Neuronal stem cell (in vitro differentiated cells): ENCODE measurements around the gene AFAP1.

ENCODE experiments used
- DNase-seq: peaks from one replicate; pipeline ENCODE4 v3.0.0-alpha.2; 2013; ENCODE audit warnings: low spot score
- H2AFZ ChIP-seq: one replicate; pipeline ENCODE4 v1.6.1; 2013; ENCODE audit warnings: mild to moderate bottlenecking, low read length, inconsistent platforms
- H2AK5ac ChIP-seq: 2 replicates; pipeline ENCODE4 v1.6.1; 2013; ENCODE audit warnings: low read depth, mild to moderate bottlenecking, inconsistent platforms, low read length, moderate library complexity, mixed read lengths
- H2BK120ac ChIP-seq: 2 replicates; pipeline ENCODE4 v1.6.1; 2013; ENCODE audit warnings: low read depth, mild to moderate bottlenecking, inconsistent platforms, low read length, moderate library complexity, mixed read lengths
- H2BK12ac ChIP-seq: one replicate; pipeline ENCODE4 v1.6.1; 2013; ENCODE audit warnings: low read length, inconsistent platforms
- H2BK15ac ChIP-seq: 2 replicates; pipeline ENCODE4 v1.6.1; 2013; ENCODE audit warnings: mild to moderate bottlenecking, low read length, inconsistent platforms, mixed read lengths
- H2BK5ac ChIP-seq: one replicate; pipeline ENCODE4 v1.6.1; 2013; ENCODE audit warnings: inconsistent platforms, mild to moderate bottlenecking, low read length, moderate library complexity
- H3K14ac ChIP-seq: one replicate; pipeline ENCODE4 v1.6.1; 2013; ENCODE audit warnings: low read length, inconsistent platforms
- H3K18ac ChIP-seq: 2 replicates; pipeline ENCODE4 v1.6.1; 2013; ENCODE audit warnings: low read length, inconsistent platforms
- H3K23ac ChIP-seq: 2 replicates; pipeline ENCODE4 v1.6.1; 2013; ENCODE audit warnings: low read depth, mild to moderate bottlenecking, mixed read lengths, low read length, inconsistent platforms; ENCODE audit not compliant: poor library complexity
- H3K27ac ChIP-seq: replicated peaks from 3 replicates; pipeline ENCODE4 v1.5.1; 2013; ENCODE audit warnings: low read length, inconsistent platforms
- H3K27me3 ChIP-seq, 3 experiments: 2 replicates each; pipeline ENCODE4 v1.6.1; 2013; ENCODE audit warnings: low read length in 3 of 3, mild to moderate bottlenecking in 2 of 3, inconsistent platforms in 1 of 3, low read depth in 1 of 3, mixed read lengths in 1 of 3, moderate library complexity in 1 of 3; ENCODE audit not compliant: control insufficient read depth in 3 of 3, insufficient read depth in 3 of 3
- H3K36me3 ChIP-seq, 2 donors: replicated peaks in 1 of 2; 2 replicates each; pipeline ENCODE4 v1.6.1; 2013; ENCODE audit warnings: low read length in 2 of 2; ENCODE audit not compliant: control insufficient read depth in 2 of 2, insufficient read depth in 2 of 2
- H3K4ac ChIP-seq: 2 replicates; pipeline ENCODE4 v1.6.1; 2013; ENCODE audit warnings: inconsistent platforms, mild to moderate bottlenecking, low read length, moderate library complexity
- H3K4me1 ChIP-seq, 2 donors: 1 replicate in 1 of 2; 2 replicates in 1 of 2; pipeline ENCODE4 v1.6.1; 2013; ENCODE audit warnings: low read length in 2 of 2, low read depth in 1 of 2; ENCODE audit not compliant: control insufficient read depth in 2 of 2, insufficient read depth in 1 of 2
- H3K4me2 ChIP-seq: one replicate; pipeline ENCODE4 v1.6.1; 2013; ENCODE audit warnings: mild to moderate bottlenecking, low read length, inconsistent platforms; ENCODE audit not compliant: insufficient read depth, poor library complexity, severe bottlenecking
- H3K4me3 ChIP-seq, 2 donors: 2 replicates each; pipeline ENCODE4 v1.5.1; 2013; ENCODE audit warnings: low read length in 2 of 2, mild to moderate bottlenecking in 2 of 2, inconsistent platforms in 1 of 2, moderate library complexity in 1 of 2
- H3K79me1 ChIP-seq: one replicate; pipeline ENCODE4 v1.6.1; 2013; ENCODE audit warnings: low read depth, mild to moderate bottlenecking, inconsistent platforms, low read length, moderate library complexity
- H3K9ac ChIP-seq: one replicate; pipeline ENCODE4 v1.6.1; 2013; ENCODE audit warnings: mild to moderate bottlenecking, low read depth, low read length, inconsistent platforms; ENCODE audit not compliant: poor library complexity
- H3K9me3 ChIP-seq, 2 donors: replicated peaks in 1 of 2; 2 replicates each; pipeline versions ENCODE3 to v1.6.1; 2013; ENCODE audit warnings: low read length in 2 of 2, mild to moderate bottlenecking in 2 of 2, inconsistent platforms in 1 of 2, low read depth in 1 of 2, mixed read lengths in 1 of 2, moderate library complexity in 1 of 2; ENCODE audit not compliant: control insufficient read depth in 2 of 2, insufficient read depth in 1 of 2
- H4K8ac ChIP-seq: one replicate; pipeline ENCODE4 v1.6.1; 2013; ENCODE audit warnings: low read depth, mild to moderate bottlenecking, inconsistent platforms, low read length, moderate library complexity
- H4K91ac ChIP-seq: one replicate; pipeline ENCODE4 v1.6.1; 2013; ENCODE audit warnings: low read length, low read depth, mild to moderate bottlenecking, inconsistent platforms; ENCODE audit not compliant: poor library complexity
- WGBS, 2 donors: extraction: QIAGEN DNeasy Blood & Tissue Kit; methylation state at CpG; one replicate each; pipeline ENCODE4 v1.1.7; 2013; ENCODE audit warnings: missing lambda C conversion rate in 2 of 2, mixed read lengths in 1 of 2; ENCODE audit not compliant: insufficient read length in 2 of 2, insufficient replicate concordance in 1 of 2; ENCODE audit errors: extremely low coverage in 2 of 2; 5-methylcytosine and 5-hydroxymethylcytosine counted together

The AFAP1 gene

DNA sequence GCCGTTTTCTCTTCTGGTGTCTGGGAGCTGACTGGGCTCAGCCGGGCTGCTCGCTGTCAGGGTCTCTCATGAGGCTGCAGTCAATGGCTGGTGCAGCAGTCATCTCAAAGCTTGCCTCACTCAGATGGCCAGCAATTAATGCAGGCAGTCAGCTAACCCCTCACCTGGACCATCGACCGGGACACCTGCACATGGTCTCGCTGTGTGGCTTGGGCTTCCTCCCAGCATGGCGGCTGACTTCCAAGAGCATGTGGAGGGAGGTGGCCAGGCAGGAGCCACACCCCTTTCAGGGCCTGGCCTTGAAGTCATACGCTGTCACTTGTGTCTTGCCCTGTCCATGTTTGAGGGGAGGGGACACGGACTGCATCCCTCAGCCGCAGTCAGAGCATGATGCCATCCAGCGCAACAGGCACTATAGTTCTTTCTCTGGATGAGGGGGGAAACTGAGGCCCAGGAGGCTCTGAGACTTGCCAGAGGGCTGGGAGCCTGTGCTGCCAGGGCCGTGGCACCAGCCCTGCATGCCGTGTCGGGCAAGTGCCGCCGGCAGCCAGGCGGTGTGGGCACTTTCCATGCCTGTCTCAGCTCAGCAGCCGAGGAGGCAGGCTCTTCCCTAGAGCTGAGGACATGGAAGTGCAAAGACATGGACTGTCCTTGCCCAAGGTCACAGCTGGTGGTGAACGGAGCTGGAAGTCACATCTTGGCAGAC, 201.8 kb downstream of the AFAP1 start:
- no peaks in the 10 kb centered on the region for H3K36me3 ChIP-seq
- H2BK120ac ChIP-seq = no peak overlapping the region
- H4K8ac ChIP-seq = no peak overlapping the region
- DNase-seq = no peak
- peak overlapping the region; percentile 26 for H3K14ac ChIP-seq
- H3K9me3 ChIP-seq = no peaks in the 10 kb centered on the region
- H3K23ac ChIP-seq = no peak overlapping the region
- H3K4me2 ChIP-seq = no peak overlapping the region
- H3K27ac ChIP-seq = no peak overlapping the region
- H3K79me1 ChIP-seq = no peaks in the 10 kb centered on the region
- H3K4ac ChIP-seq = no peak overlapping the region
- H2BK5ac ChIP-seq = no peak overlapping the region
- no peak overlapping the region for H2AFZ ChIP-seq
- WGBS, 2 donors = no CpG with 5 or more reads among the region's 19 CpGs
- no peaks in the 10 kb centered on the region for H3K4me1 ChIP-seq
- no peak overlapping the region for H3K18ac ChIP-seq
- peak overlapping the region; percentile 38 for H3K9ac ChIP-seq
- H2AK5ac ChIP-seq = peak overlapping the region; percentile 17
- peaks cover 0 to 17% (median 0%) of the 10 kb centered on the region in 3 experiments for H3K27me3 ChIP-seq
- no peak overlapping the region for H2BK15ac ChIP-seq
- H4K91ac ChIP-seq = no peak overlapping the region
- H3K4me3 ChIP-seq = no peak overlapping the region
- H2BK12ac ChIP-seq = no peak overlapping the region

DNA sequence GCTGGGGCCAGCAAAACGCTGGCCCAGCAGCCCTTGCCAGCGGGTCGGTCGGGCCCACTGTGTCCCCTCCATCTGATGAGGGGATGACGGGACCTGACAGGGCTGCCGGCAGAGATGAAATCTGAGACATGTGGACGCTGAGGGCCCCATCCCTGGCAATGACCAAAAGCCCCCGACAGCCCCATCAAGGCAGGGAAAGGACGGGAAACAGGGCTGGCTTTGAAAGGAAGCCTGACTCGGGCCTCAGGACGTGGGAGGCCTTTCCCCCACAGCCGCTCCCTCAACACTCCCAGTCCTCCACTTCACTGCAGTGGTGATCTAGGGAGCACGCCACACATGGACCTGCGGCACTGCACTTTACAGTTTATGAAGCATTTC, 202.4 kb downstream of the AFAP1 start:
- H2BK120ac ChIP-seq = no peak overlapping the region
- H2BK5ac ChIP-seq = no peak overlapping the region
- H3K9ac ChIP-seq = no peak overlapping the region
- peaks cover 0 to 17% (median 0%) of the 10 kb centered on the region in 3 experiments for H3K27me3 ChIP-seq
- H2BK15ac ChIP-seq = no peak overlapping the region
- no peak overlapping the region for H3K23ac ChIP-seq
- WGBS, 2 donors = no CpG with 5 or more reads among the region's 14 CpGs
- no peak overlapping the region for H3K27ac ChIP-seq
- no peak overlapping the region for H2AFZ ChIP-seq
- H2AK5ac ChIP-seq = no peak overlapping the region
- H3K4me2 ChIP-seq = no peak overlapping the region
- no peaks in the 10 kb centered on the region for H3K36me3 ChIP-seq
- H3K4me1 ChIP-seq = no peaks in the 10 kb centered on the region
- no peak overlapping the region for H3K4ac ChIP-seq
- H2BK12ac ChIP-seq = no peak overlapping the region
- no peak overlapping the region for H3K14ac ChIP-seq
- no peak for DNase-seq
- H4K8ac ChIP-seq = no peak overlapping the region
- no peak overlapping the region for H3K18ac ChIP-seq
- H3K79me1 ChIP-seq = no peaks in the 10 kb centered on the region
- no peak overlapping the region for H4K91ac ChIP-seq
- H3K4me3 ChIP-seq = no peak overlapping the region
- no peaks in the 10 kb centered on the region for H3K9me3 ChIP-seq

DNA sequence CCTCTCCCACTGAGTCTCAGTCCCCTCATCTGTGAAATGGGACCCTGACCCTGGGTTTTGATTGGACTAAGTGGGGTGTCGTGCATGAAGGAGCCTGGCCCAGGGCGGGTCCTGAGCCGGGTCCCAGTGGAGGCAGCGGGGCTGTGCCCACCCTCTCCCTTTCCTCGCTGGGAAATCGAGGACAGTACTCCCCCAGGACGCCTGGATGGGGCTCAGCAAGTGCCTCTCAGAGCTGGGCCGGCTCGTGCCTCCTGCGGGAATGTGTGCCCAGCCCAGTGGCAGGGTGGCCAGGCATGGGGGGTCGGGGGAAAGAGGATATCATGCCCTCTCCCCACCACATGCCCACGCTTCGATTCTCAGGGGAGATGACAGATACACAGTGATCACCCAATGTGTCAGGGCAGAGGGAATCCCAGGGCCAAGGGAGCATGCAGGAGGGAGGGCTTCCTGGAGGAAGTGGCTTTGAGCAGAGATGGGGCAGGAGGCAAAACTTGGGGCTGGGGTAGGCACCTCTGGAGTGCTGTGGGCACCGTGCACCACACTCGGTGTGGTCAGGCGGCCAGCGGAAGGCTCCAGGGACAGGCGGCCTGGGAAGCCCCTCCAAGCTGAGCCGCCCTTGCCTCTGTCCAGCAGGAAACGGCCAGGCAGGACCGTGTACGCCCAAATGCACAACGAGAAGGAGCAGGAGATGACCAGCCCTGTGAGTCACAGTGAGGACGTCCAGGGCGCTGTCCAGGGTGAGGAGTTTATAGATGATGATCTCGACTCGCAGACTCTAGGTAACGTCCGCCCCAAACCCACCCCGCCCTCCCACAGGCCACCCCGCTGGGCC, 203.0 kb downstream of the AFAP1 start:
- H3K79me1 ChIP-seq = no peaks in the 10 kb centered on the region
- H4K91ac ChIP-seq = no peak overlapping the region
- no peak overlapping the region for H3K4me3 ChIP-seq
- peaks cover 0 to 15% (median 0%) of the 10 kb centered on the region in 3 experiments for H3K27me3 ChIP-seq
- no CpG with 5 or more reads among the region's 31 CpGs for WGBS, 2 donors
- peak overlapping the region; percentile 34 for H3K23ac ChIP-seq
- peak overlapping the region; percentile 44 for H3K9ac ChIP-seq
- no peak overlapping the region for H3K4ac ChIP-seq
- no peak overlapping the region for H4K8ac ChIP-seq
- H3K14ac ChIP-seq = peak overlapping the region; percentile 89
- peak overlapping the region; percentile 75 for H2BK5ac ChIP-seq
- no peak overlapping the region for H3K27ac ChIP-seq
- no peaks in the 10 kb centered on the region for H3K36me3 ChIP-seq
- no peak for DNase-seq
- no peak overlapping the region for H2BK120ac ChIP-seq
- H2AK5ac ChIP-seq = peak overlapping the region; percentile 63
- H2BK12ac ChIP-seq = no peak overlapping the region
- no peak overlapping the region for H3K4me2 ChIP-seq
- H3K9me3 ChIP-seq = no peaks in the 10 kb centered on the region
- no peak overlapping the region for H2BK15ac ChIP-seq
- H3K4me1 ChIP-seq = no peaks in the 10 kb centered on the region
- no peak overlapping the region for H2AFZ ChIP-seq
- H3K18ac ChIP-seq = peak overlapping the region; percentile 76

DNA sequence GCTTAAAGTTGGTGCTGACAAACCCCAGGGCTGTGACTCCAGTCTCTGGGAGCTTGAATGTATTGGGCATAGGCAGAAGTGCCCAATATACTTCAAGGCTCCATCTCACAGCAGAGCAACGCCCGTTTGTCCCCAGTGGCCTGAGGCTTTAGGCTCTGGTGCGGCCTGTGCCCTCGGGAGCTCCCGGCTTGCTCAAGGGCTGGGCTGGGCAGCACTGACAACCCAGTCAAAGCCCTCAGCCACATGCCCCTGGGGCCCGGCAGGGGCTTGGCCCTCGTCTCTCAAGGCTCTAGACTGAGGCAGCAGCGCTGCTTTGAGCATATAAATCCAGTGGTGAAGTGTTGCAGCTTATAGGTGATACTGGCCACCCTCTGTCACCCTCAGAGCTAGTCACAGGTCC, 203.7 kb downstream of the AFAP1 start:
- Histone ChIP-seq H3K36me3 (no peaks in the 10 kb centered on the region), H2AFZ (no peak overlapping the region), H2BK15ac (no peak overlapping the region), H2BK120ac (no peak overlapping the region), H3K23ac (no peak overlapping the region), H3K27me3 (peaks cover 0 to 15% (median 0%) of the 10 kb centered on the region in 3 experiments), H3K9me3 (no peaks in the 10 kb centered on the region), H3K18ac (no peak overlapping the region), H2AK5ac (no peak overlapping the region), H3K4me2 (no peak overlapping the region), H3K9ac (no peak overlapping the region), H3K27ac (no peak overlapping the region), H3K4me1 (no peaks in the 10 kb centered on the region), H2BK12ac (no peak overlapping the region), H3K4me3 (no peak overlapping the region), H4K8ac (no peak overlapping the region), H2BK5ac (peak overlapping the region; percentile 75), H3K4ac (no peak overlapping the region), H3K14ac (peak overlapping the region; percentile 31), H3K79me1 (no peaks in the 10 kb centered on the region), H4K91ac (no peak overlapping the region)
- no peak for DNase-seq
- no CpG with 5 or more reads among the region's 8 CpGs for WGBS, 2 donors
